H1 (cell line): ENCODE data around the gene TMEM151A. TPM values are rescaled to one million over a fixed set of nuclear protein-coding genes. Genes with fewer than 3 reads are reported as not detected.

ENCODE experiments used
- CTCF ChIA-PET: fragments of 300-600 bp; sonication (Branson Sonifier 250); formaldehyde crosslinking; loops from one replicate; lab custom pipeline; 2021; ENCODE audit not compliant: partially characterized antibody; lab: Charles Lee
- POLR2A ChIA-PET: fragments of 300-600 bp; sonication (Branson Sonifier 250); formaldehyde crosslinking; loops from one replicate; lab custom pipeline; 2021; ENCODE audit warnings: inconsistent platforms; ENCODE audit not compliant: partially characterized antibody; lab: Charles Lee
- DNase-seq, 2 experiments: peaks; one replicate each; pipeline versions ENCODE4 v3.0.0 to v3.0.0-alpha.2; 2010 to 2022; ENCODE audit warnings: low spot score in 2 of 2, low read depth in 1 of 2, mixed read lengths in 1 of 2
- FAIRE-seq: peaks from 2 replicates; lab custom pipeline; 2011; peaks lifted over from hg19 to GRCh38; lab: Jason Lieb, UNC
- H2AFZ ChIP-seq: 2 replicates; pipeline ENCODE4 v1.8.1; 2012; ENCODE audit warnings: low read length, inconsistent platforms
- H2AK5ac ChIP-seq: 2 replicates; pipeline ENCODE4 v1.6.1; 2013; ENCODE audit warnings: low read depth, low read length
- H2BK120ac ChIP-seq: replicated peaks from 2 replicates; pipeline ENCODE3; 2013; ENCODE audit warnings: low read depth, low read length, inconsistent platforms
- H2BK12ac ChIP-seq: 2 replicates; pipeline ENCODE4 v1.6.1; 2013; ENCODE audit warnings: low read depth, low read length
- H2BK15ac ChIP-seq: 2 replicates; pipeline ENCODE4 v1.6.1; 2013; ENCODE audit warnings: low read length
- H2BK20ac ChIP-seq: 2 replicates; pipeline ENCODE4 v1.6.1; 2013; ENCODE audit warnings: low read length
- H2BK5ac ChIP-seq: 2 replicates; pipeline ENCODE4 v1.6.1; 2013; ENCODE audit warnings: low read depth, low read length
- H3K14ac ChIP-seq: 2 replicates; pipeline ENCODE4 v1.6.1; 2013; ENCODE audit warnings: inconsistent platforms; ENCODE audit not compliant: insufficient read length
- H3K18ac ChIP-seq: 2 replicates; pipeline ENCODE4 v1.6.1; 2013; ENCODE audit warnings: low read length; ENCODE audit errors: extremely low read depth
- H3K23ac ChIP-seq: 2 replicates; pipeline ENCODE4 v1.6.1; 2013; ENCODE audit warnings: inconsistent platforms; ENCODE audit not compliant: insufficient read length
- H3K23me2 ChIP-seq: 2 replicates; pipeline ENCODE4 v1.6.1; 2013; ENCODE audit warnings: low read depth, low read length
- H3K27ac ChIP-seq: 2 replicates; pipeline ENCODE4 v1.6.1; 2011; ENCODE audit warnings: low read depth, low read length, inconsistent platforms
- H3K27me3 ChIP-seq, 4 experiments: replicated peaks in 1 of 4; 1 replicate in 1 of 4; 2 replicates in 3 of 4; pipeline versions ENCODE4 v1.6.1 to v1.8.1; 2011 to 2013; ENCODE audit warnings: low read length in 3 of 4, mild to moderate bottlenecking in 3 of 4, inconsistent platforms in 2 of 4, mixed read lengths in 2 of 4, moderate library complexity in 1 of 4; ENCODE audit not compliant: control insufficient read depth in 3 of 4, insufficient read depth in 3 of 4; ENCODE audit errors: extremely low read depth in 1 of 4
- H3K36me3 ChIP-seq, 4 experiments: 2 replicates each; pipeline versions ENCODE4 v1.6.1 to v1.8.1; 2011 to 2013; ENCODE audit warnings: mild to moderate bottlenecking in 4 of 4, low read length in 3 of 4, moderate library complexity in 2 of 4, control low read depth in 1 of 4, inconsistent platforms in 1 of 4; ENCODE audit not compliant: insufficient read depth in 4 of 4, control insufficient read depth in 2 of 4
- H3K4ac ChIP-seq: replicated peaks from 2 replicates; pipeline ENCODE3; 2013; ENCODE audit warnings: low read length, low read depth, mixed read lengths, inconsistent platforms; ENCODE audit not compliant: insufficient read length
- H3K4me1 ChIP-seq, 4 experiments: replicated peaks in 1 of 4; 1 replicate in 1 of 4; 2 replicates in 3 of 4; pipeline versions ENCODE4 v1.6.1 to v1.8.1; 2011 to 2013; ENCODE audit warnings: low read length in 3 of 4, inconsistent platforms in 2 of 4, mixed read lengths in 1 of 4; ENCODE audit not compliant: insufficient read depth in 4 of 4, control insufficient read depth in 3 of 4
- H3K4me2 ChIP-seq, 2 experiments: 2 replicates each; pipeline versions ENCODE4 v1.6.1 to v1.8.1; 2011 to 2013; ENCODE audit warnings: low read depth in 2 of 2, low read length in 2 of 2, control low read depth in 1 of 2, inconsistent platforms in 1 of 2, mild to moderate bottlenecking in 1 of 2; ENCODE audit not compliant: insufficient read depth in 1 of 2
- H3K4me3 ChIP-seq, 4 experiments: fragments of 200-600, 300-600 bp in 1 of 4; sonication (generic), shearing (Covaris generic), sonication (Bioruptor Twin) in 1 of 4; 2 replicates each; pipeline versions ENCODE4 v1.5.1 to v1.8.1; 2011 to 2016; ENCODE audit warnings: low read length in 4 of 4, low read depth in 3 of 4, control low read depth in 2 of 4, inconsistent platforms in 2 of 4, mild to moderate bottlenecking in 2 of 4, mixed read lengths in 1 of 4, moderate library complexity in 1 of 4; ENCODE audit not compliant: insufficient read depth in 2 of 4; ENCODE audit errors: extremely low read depth in 1 of 4
- H3K56ac ChIP-seq: replicated peaks from 2 replicates; pipeline ENCODE3; 2013; ENCODE audit warnings: low read depth, mild to moderate bottlenecking, mixed read lengths, low read length, inconsistent platforms; ENCODE audit not compliant: insufficient read length
- H3K79me1 ChIP-seq: 2 replicates; pipeline ENCODE4 v1.6.1; 2013; ENCODE audit warnings: low read depth, low read length, control low read depth
- H3K79me2 ChIP-seq, 2 experiments: 2 replicates each; pipeline versions ENCODE4 v1.6.1 to v1.8.1; 2012 to 2013; ENCODE audit warnings: low read length in 2 of 2, mild to moderate bottlenecking in 2 of 2, inconsistent platforms in 1 of 2; ENCODE audit not compliant: insufficient read depth in 2 of 2, control insufficient read depth in 1 of 2
- H3K9ac ChIP-seq, 4 experiments: replicated peaks in 1 of 4; 1 replicate in 1 of 4; 2 replicates in 3 of 4; pipeline versions ENCODE4 v1.6.1 to v1.8.1; 2011 to 2013; ENCODE audit warnings: low read depth in 3 of 4, low read length in 3 of 4, control low read depth in 2 of 4, mild to moderate bottlenecking in 2 of 4, moderate library complexity in 2 of 4, inconsistent platforms in 1 of 4; ENCODE audit errors: extremely low read depth in 1 of 4
- H3K9me3 ChIP-seq, 2 experiments: 2 replicates each; pipeline versions ENCODE4 v1.6.1 to v1.8.1; 2012 to 2013; ENCODE audit warnings: mild to moderate bottlenecking in 2 of 2, moderate library complexity in 2 of 2, control low read depth in 1 of 2, inconsistent platforms in 1 of 2, low read depth in 1 of 2, low read length in 1 of 2, mixed read lengths in 1 of 2; ENCODE audit not compliant: insufficient read depth in 2 of 2
- H4K20me1 ChIP-seq, 2 experiments: replicated peaks in 1 of 2; 2 replicates each; pipeline versions ENCODE3 to v1.8.1; 2011 to 2013; ENCODE audit warnings: inconsistent platforms in 2 of 2, low read length in 2 of 2, mild to moderate bottlenecking in 1 of 2; ENCODE audit not compliant: insufficient read depth in 2 of 2, control insufficient read depth in 1 of 2
- H4K5ac ChIP-seq: 2 replicates; pipeline ENCODE4 v1.6.1; 2013; ENCODE audit warnings: low read length, low read depth, mixed read lengths, inconsistent platforms; ENCODE audit not compliant: insufficient read length
- H4K8ac ChIP-seq: 2 replicates; pipeline ENCODE4 v1.8.0; 2013; ENCODE audit warnings: mild to moderate bottlenecking, moderate library complexity, low read length, inconsistent platforms; ENCODE audit not compliant: insufficient read depth; ENCODE audit errors: extremely low read depth
- H4K91ac ChIP-seq: replicated peaks from 2 replicates; pipeline ENCODE3; 2013; ENCODE audit warnings: low read length, mixed read lengths, inconsistent platforms; ENCODE audit not compliant: insufficient read length
- CTBP2 ChIP-seq: IDR thresholded peaks from 2 replicates; pipeline ENCODE4 v1.7.0; 2011; ENCODE audit warnings: borderline replicate concordance, mild to moderate bottlenecking, moderate library complexity, mixed read lengths, low read length; ENCODE audit not compliant: insufficient read depth, insufficient read length
- FOSL1 ChIP-seq: IDR thresholded peaks from 2 replicates; pipeline ENCODE4 v1.6.1; 2011; ENCODE audit warnings: mild to moderate bottlenecking, low read depth, low read length, moderate library complexity; ENCODE audit not compliant: insufficient read depth
- JUN ChIP-seq: IDR thresholded peaks from 2 replicates; pipeline ENCODE4 v1.6.1; 2011; ENCODE audit warnings: low read depth, mild to moderate bottlenecking, improper control_type of control experiment, low read length
- KDM4A ChIP-seq: IDR thresholded peaks from one replicate; pipeline ENCODE4 v1.7.1; 2012; ENCODE audit warnings: low read depth, mild to moderate bottlenecking, moderate library complexity, low read length, inconsistent platforms; ENCODE audit not compliant: severe bottlenecking
- RFX5 ChIP-seq: IDR thresholded peaks from 2 replicates; pipeline ENCODE4 v1.6.1; 2011; ENCODE audit warnings: low read depth, low read length, improper control_type of control experiment, borderline replicate concordance
- RNF2 ChIP-seq: fragments of 200-900, 300-1000 bp; sonication (generic); IDR thresholded peaks from 2 replicates; pipeline ENCODE4 v1.7.1; 2016; ENCODE audit warnings: borderline replicate concordance, low read depth, mild to moderate bottlenecking, antibody characterized with exemption, low read length; ENCODE audit not compliant: poor library complexity, severe bottlenecking; ENCODE audit errors: missing control alignments
- SP4 ChIP-seq: IDR thresholded peaks from 2 replicates; pipeline ENCODE4 v1.6.1; 2012; ENCODE audit warnings: low read length, inconsistent platforms
- TAF7 ChIP-seq: optimal IDR thresholded peaks from 2 replicates; pipeline ENCODE3; 2011; ENCODE audit warnings: low read depth, mild to moderate bottlenecking, inconsistent platforms, low read length, moderate library complexity, borderline replicate concordance
- WGBS, 2 experiments: shearing (Covaris generic) in 1 of 2; methylation state at CpG; one replicate each; pipeline versions ENCODE4 v1.1.6 to v1.1.7; 2013 to 2015; ENCODE audit warnings: low lambda C conversion rate in 2 of 2, mixed read lengths in 2 of 2, inconsistent platforms in 1 of 2, low coverage in 1 of 2, missing lambda C conversion rate in 1 of 2; ENCODE audit not compliant: insufficient replicate concordance in 2 of 2, insufficient coverage in 1 of 2, insufficient read length in 1 of 2; ENCODE audit errors: extremely low coverage in 1 of 2, missing lambda C conversion rate in 1 of 2; 5-methylcytosine and 5-hydroxymethylcytosine counted together
- polyA plus RNA-seq, 7 experiments: library from polyadenylated mRNA; depleted of rRNA in 3 of 7; stranded (reverse) in 5 of 7; unstranded in 2 of 7; fragments of >200 nt in 5 of 7; fragments of 200-250 nt in 2 of 7; gene quantifications; 1 replicate in 5 of 7; 2 replicates in 1 of 7; 4 replicates in 1 of 7; pipeline versions ENCODE4 v1.2.1 to v1.2.3, GENCODE V29; 2011 to 2013; ENCODE audit warnings: missing spikeins in 2 of 7, mixed read lengths in 2 of 7
- total RNA-seq: library from RNA; stranded (reverse); fragmentation: NEBNext Ultra II Directional; extraction: Animal tissue kit (Norgen Biotek cat#: 25700); gene quantifications from 2 replicates; pipeline ENCODE4 v1.2.1, GENCODE V29; 2021
- TF ChIP-seq, protein P1 (sequence below): IDR thresholded peaks from 2 replicates; pipeline ENCODE4 v1.6.1; 2011; ENCODE audit warnings: low read depth, mild to moderate bottlenecking, low read length; ENCODE audit not compliant: insufficient read depth

Gene TMEM151A
- total and polyA plus RNA-seq, 2 of the 8 experiments (the other 6 are each of a cell fraction or from before 2014, with no cell fraction given): 3.2 TPM

DNA sequence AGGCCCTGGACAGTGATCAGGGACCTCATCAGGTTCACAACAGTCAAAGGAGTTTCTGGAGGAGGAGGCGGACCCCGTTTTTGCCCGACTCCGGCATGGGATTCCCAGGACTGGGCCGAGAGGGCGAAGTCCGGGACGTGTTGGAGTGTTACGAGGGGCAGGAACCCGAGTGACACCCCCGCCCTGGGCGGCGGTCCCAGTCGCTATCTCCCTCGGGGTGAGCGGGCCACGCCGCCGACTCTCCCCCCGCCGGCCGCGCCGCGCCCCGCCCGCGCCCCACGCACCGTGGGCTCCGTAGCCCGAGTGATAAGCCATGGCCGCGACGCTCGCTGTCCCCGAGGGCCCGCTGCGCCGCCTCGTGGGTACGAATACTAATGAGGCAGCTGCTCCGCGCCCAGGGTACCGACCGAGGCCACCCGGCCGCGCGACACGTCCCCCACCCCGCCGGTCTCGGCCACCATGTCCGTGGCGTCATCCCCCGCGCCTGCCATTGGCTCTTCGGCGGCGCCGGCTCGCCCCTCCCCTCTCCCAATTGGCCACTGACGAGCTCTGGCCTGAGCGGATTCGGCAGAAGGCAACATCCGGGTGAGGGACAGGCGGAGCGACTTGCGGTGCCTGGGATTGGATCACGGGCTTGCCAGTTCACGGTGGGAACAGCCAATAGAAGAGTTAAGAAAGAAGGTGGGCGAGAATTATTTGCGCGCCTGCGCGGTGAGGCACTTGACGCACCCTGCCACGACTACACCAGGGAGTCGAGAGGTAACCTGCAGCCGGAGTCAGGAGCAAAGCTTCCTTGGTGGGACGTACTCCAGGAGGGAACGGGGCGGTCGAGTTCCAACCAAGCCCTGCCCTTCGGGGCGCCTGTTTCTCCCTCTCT, 2.8 kb upstream of the TMEM151A start, which contains the start of gene YIF1A:
YIF1A (minus strand) TSS at position 473 of the 877 bp plus-strand sequence; CDS start at position 315, 158 bp downstream.
- FAIRE-seq (peak; percentile 91), DNase-seq (peak; percentile 95 to 98)
- Histone ChIP-seq H2BK12ac (no peak within 1 kb of the TSS), H3K27ac (peak within 1 kb of the TSS; percentile 55), H3K79me2 (peaks cover 0 to 9% of the 10 kb centered on the region in 2 experiments; a peak in 1 of 4 replicates), H4K20me1 (peaks cover 8 to 9% of the 10 kb centered on the region in 2 experiments), H3K27me3 (peaks cover 2 to 27% (median 18%) of the 10 kb centered on the region in 4 experiments), H3K18ac (no peak within 1 kb of the TSS), H3K79me1 (peaks cover 6% of the 10 kb centered on the region), H3K9me3 (no peaks in the 10 kb centered on the region), H2BK20ac (no peak within 1 kb of the TSS), H3K9ac (peak within 1 kb of the TSS; percentile 39 to 82 (median 72)), H3K23ac (no peak within 1 kb of the TSS), H2BK120ac (no peak within 1 kb of the TSS), H3K4me2 (peak within 1 kb of the TSS; percentile 74 to 93), H3K4me3 (peak within 1 kb of the TSS; percentile 76 to 94 (median 92)), H2AFZ (peak within 1 kb of the TSS; percentile 57; the same call in 1 of the 2 replicates), H2BK15ac (0 out of 2 replicates have a peak within 1 kb of the TSS, but pooled peaks have one; percentile 23), H4K5ac (peak within 1 kb of the TSS; percentile 48), H2AK5ac (no peak within 1 kb of the TSS), H2BK5ac (peak within 1 kb of the TSS; percentile 44; the same call in 1 of the 2 replicates), H3K36me3 (peaks cover 0 to 2% (median 0%) of the 10 kb centered on the region in 4 experiments; a peak in 1 of 8 replicates), H3K4me1 (peaks cover 0 to 21% (median 6%) of the 10 kb centered on the region in 4 experiments; a peak in 5 of 7 replicates), H4K8ac (peak within 1 kb of the TSS; percentile 88), H4K91ac (no peak within 1 kb of the TSS), H3K56ac (peak within 1 kb of the TSS; percentile 40), H3K14ac (no peak within 1 kb of the TSS), H3K23me2 (peaks cover 12% of the 10 kb centered on the region; the same call in 1 of the 2 replicates), H3K4ac (no peak within 1 kb of the TSS)
- ChIA-PET POLR2A (interaction anchor here (0.8 to 4.5 kb wide), 18 partner anchors 9 to 398 kb away, joined by 3 to 29 read pairs (median 7); partner anchors contain the start of genes BRMS1, CCDC85B, CD248 and CNIH2), CTCF (interaction anchor here (0.6 to 6.9 kb wide), 13 partner anchors 11 to 894 kb away, joined by 3 to 57 read pairs (median 5); partner anchors contain the start of genes CNIH2, RAB1B and RIN1)
- 1% methylated on average over 68 of the region's 87 CpGs; no CpG with 5 or more reads in 1 of the 2 experiments for WGBS, 2 experiments
- TF ChIP-seq SP4 (no peak), FOSL1 (no peak), TAF7 (no peak), RFX5 (no peak), RNF2 (no peak), JUN (no peak), CTBP2 (no peak), KDM4A (peak; percentile 29)
- TF ChIP-seq, protein P1, sequence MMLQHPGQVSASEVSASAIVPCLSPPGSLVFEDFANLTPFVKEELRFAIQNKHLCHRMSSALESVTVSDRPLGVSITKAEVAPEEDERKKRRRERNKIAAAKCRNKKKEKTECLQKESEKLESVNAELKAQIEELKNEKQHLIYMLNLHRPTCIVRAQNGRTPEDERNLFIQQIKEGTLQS: no peak
